Suppressor macrophage (primary cell): ENCODE results near the gene IQGAP1.
"Not testable (repeated sequence)": the region's sequence is repeated elsewhere in the genome, so short reads cannot be mapped to it uniquely, and the experiment has no call there.

Experiments used
- DNase-seq, 4 experiments: peaks; one replicate each; pipeline ENCODE4 v3.0.0-alpha.2; 2020 to 2022

The IQGAP1 gene

GRCh38 chr15:90411176-90411575 is 23.1 kb downstream of the IQGAP1 start:
- no peak for DNase-seq

GRCh38 chr15:90412356-90413194 is 24.5 kb downstream of the IQGAP1 start:
- peak; percentile 80 to 93 (median 90) for DNase-seq

GRCh38 chr15:90413411-90414379 is 25.7 kb downstream of the IQGAP1 start:
- peak; percentile 15 to 61 (median 48) for DNase-seq

GRCh38 chr15:90414408-90415028 is 26.5 kb downstream of the IQGAP1 start:
- peak; percentile 47 to 73 (median 69) for DNase-seq

GRCh38 chr15:90416052-90416451 is 28.0 kb downstream of the IQGAP1 start:
- not testable (repeated sequence) for DNase-seq

GRCh38 chr15:90418627-90419026 is 30.6 kb downstream of the IQGAP1 start:
- no peak for DNase-seq

- DNase-seq, result no peak
Observed at GRCh38 chr15:90419206-90419605, 31.2 kb downstream of the IQGAP1 start.

- DNase-seq, result no peak
Observed at GRCh38 chr15:90419738-90420406, 31.8 kb downstream of the IQGAP1 start.

- no peak for DNase-seq
Observed at GRCh38 chr15:90420451-90420850, 32.4 kb downstream of the IQGAP1 start.

GRCh38 chr15:90421527-90421926 is 33.5 kb downstream of the IQGAP1 start:
- no peak for DNase-seq

GRCh38 chr15:90422043-90422442 is 34.0 kb downstream of the IQGAP1 start:
- DNase-seq, result no peak

GRCh38 chr15:90422936-90423335 is 34.9 kb downstream of the IQGAP1 start:
- DNase-seq, result peak in 1 of 4 experiments; percentile 22

GRCh38 chr15:90423801-90424319 is 35.8 kb downstream of the IQGAP1 start:
- no peak for DNase-seq

- no peak for DNase-seq
Observed at GRCh38 chr15:90425726-90426346, 37.8 kb downstream of the IQGAP1 start.

- no peak for DNase-seq
Observed at GRCh38 chr15:90427185-90427584, 39.1 kb downstream of the IQGAP1 start.

GRCh38 chr15:90432253-90432652 is 44.2 kb downstream of the IQGAP1 start:
- no peak for DNase-seq

- no peak for DNase-seq
Observed at GRCh38 chr15:90435652-90436337, 47.8 kb downstream of the IQGAP1 start.

- peak in 2 of 4 experiments; percentile 29 to 33 for DNase-seq
Observed at GRCh38 chr15:90436952-90437351, 48.9 kb downstream of the IQGAP1 start.

- DNase-seq, result no peak
Observed at GRCh38 chr15:90437516-90437915, 49.5 kb downstream of the IQGAP1 start.

- DNase-seq, result no peak
Observed at GRCh38 chr15:90439946-90440345, 51.9 kb downstream of the IQGAP1 start.

- no peak for DNase-seq
Observed at GRCh38 chr15:90441027-90441426, 53.0 kb downstream of the IQGAP1 start.
